Measurements from ENCODE around the gene HECTD4.

The HECTD4 gene

GRCh38 chr12:112196196-112196875 lies 185.9 kb downstream of the HECTD4 start:
- no peak for DNase-seq

- DNase-seq = no peak
These were observed 187.5 kb downstream of the HECTD4 start for GRCh38 chr12:112194601-112195247.

- no peak for DNase-seq
These were observed 189.8 kb downstream of the HECTD4 start for GRCh38 chr12:112192475-112192874.

GRCh38 chr12:112191840-112192321 lies 190.3 kb downstream of the HECTD4 start:
- peak; percentile 7 for DNase-seq

GRCh38 chr12:112191201-112191600 lies 191.0 kb downstream of the HECTD4 start:
- DNase-seq = no peak

GRCh38 chr12:112190231-112191025 lies 191.8 kb downstream of the HECTD4 start:
- peak; percentile 92 for DNase-seq

- DNase-seq = no peak
These were observed 194.0 kb downstream of the HECTD4 start for GRCh38 chr12:112188130-112188830.

- no peak for DNase-seq
These were observed 196.9 kb downstream of the HECTD4 start for GRCh38 chr12:112185093-112185923.

- no peak for DNase-seq
These were observed 198.0 kb downstream of the HECTD4 start for GRCh38 chr12:112184056-112184887.

- DNase-seq = no peak
These were observed 198.8 kb downstream of the HECTD4 start for GRCh38 chr12:112183141-112184021.

GRCh38 chr12:112182499-112182898 lies 199.7 kb downstream of the HECTD4 start:
- peak; percentile 59 for DNase-seq

- DNase-seq = no peak
These were observed 201.8 kb downstream of the HECTD4 start for GRCh38 chr12:112180422-112180821.

GRCh38 chr12:112179916-112180315 lies 202.3 kb downstream of the HECTD4 start:
- peak; percentile 25 for DNase-seq

- DNase-seq = no peak
These were observed 202.9 kb downstream of the HECTD4 start for GRCh38 chr12:112179341-112179740.

- no peak for DNase-seq
These were observed 203.4 kb downstream of the HECTD4 start for GRCh38 chr12:112178796-112179195.

- DNase-seq = no peak
These were observed 205.8 kb downstream of the HECTD4 start for GRCh38 chr12:112176321-112177010.

GRCh38 chr12:112175361-112176155 lies 206.7 kb downstream of the HECTD4 start:
- no peak for DNase-seq

- DNase-seq = no peak
These were observed 209.5 kb downstream of the HECTD4 start for GRCh38 chr12:112172556-112173324.
